LoVo (cell line): ENCODE results near the gene ZNF277.
A peak's percentile ranks its signal among the peaks of the same experiment; 100 is the strongest.

Experiments
- DNase-seq: peaks from one replicate; pipeline ENCODE4 v3.0.0-alpha.2; 2016; ENCODE audit warnings: low spot score

Gene ZNF277

GRCh38 chr7:112254709-112255387 is 48.4 kb downstream of the ZNF277 start:
- no peak for DNase-seq

- no peak for DNase-seq
Observed at GRCh38 chr7:112255388-112255720, 48.9 kb downstream of the ZNF277 start.

GRCh38 chr7:112257073-112257472 is 50.6 kb downstream of the ZNF277 start:
- no peak for DNase-seq

GRCh38 chr7:112260911-112261310 is 54.4 kb downstream of the ZNF277 start:
- DNase-seq = no peak

GRCh38 chr7:112262036-112262435 is 55.5 kb downstream of the ZNF277 start:
- no peak for DNase-seq

GRCh38 chr7:112262855-112263487 is 56.5 kb downstream of the ZNF277 start:
- no peak for DNase-seq

GRCh38 chr7:112263519-112263918 is 57.0 kb downstream of the ZNF277 start:
- DNase-seq = no peak

GRCh38 chr7:112266141-112266540 is 59.6 kb downstream of the ZNF277 start:
- DNase-seq = no peak

- DNase-seq = no peak
Observed at GRCh38 chr7:112266595-112267270, 60.2 kb downstream of the ZNF277 start.

GRCh38 chr7:112267944-112268691 is 61.6 kb downstream of the ZNF277 start:
- no peak for DNase-seq

GRCh38 chr7:112271162-112271561 is 64.7 kb downstream of the ZNF277 start:
- no peak for DNase-seq

- peak; percentile 32 for DNase-seq
Observed at GRCh38 chr7:112272921-112273561, 66.5 kb downstream of the ZNF277 start.

GRCh38 chr7:112279042-112279441 is 72.5 kb downstream of the ZNF277 start:
- no peak for DNase-seq

- DNase-seq = no peak
Observed at GRCh38 chr7:112280267-112280666, 73.8 kb downstream of the ZNF277 start.

- no peak for DNase-seq
Observed at GRCh38 chr7:112282476-112283188, 76.1 kb downstream of the ZNF277 start.

GRCh38 chr7:112283382-112283910 is 77.0 kb downstream of the ZNF277 start:
- DNase-seq = no peak

- no peak for DNase-seq
Observed at GRCh38 chr7:112286250-112287086, 80.0 kb downstream of the ZNF277 start.

- no peak for DNase-seq
Observed at GRCh38 chr7:112288301-112288700, 81.8 kb downstream of the ZNF277 start.

- no peak for DNase-seq
Observed at GRCh38 chr7:112290065-112290464, 83.6 kb downstream of the ZNF277 start.

GRCh38 chr7:112292162-112292561 is 85.7 kb downstream of the ZNF277 start:
- DNase-seq = no peak
